ENCODE data around the gene PARD3. TPM values are rescaled to one million over a fixed set of nuclear protein-coding genes. Genes with fewer than 3 reads are reported as not detected.
A peak's percentile ranks its signal among the peaks of the same experiment; 100 is the strongest.

PARD3 gene
- total RNA-seq, 1 donor from 2014 or later = 51.2 TPM

DNA sequence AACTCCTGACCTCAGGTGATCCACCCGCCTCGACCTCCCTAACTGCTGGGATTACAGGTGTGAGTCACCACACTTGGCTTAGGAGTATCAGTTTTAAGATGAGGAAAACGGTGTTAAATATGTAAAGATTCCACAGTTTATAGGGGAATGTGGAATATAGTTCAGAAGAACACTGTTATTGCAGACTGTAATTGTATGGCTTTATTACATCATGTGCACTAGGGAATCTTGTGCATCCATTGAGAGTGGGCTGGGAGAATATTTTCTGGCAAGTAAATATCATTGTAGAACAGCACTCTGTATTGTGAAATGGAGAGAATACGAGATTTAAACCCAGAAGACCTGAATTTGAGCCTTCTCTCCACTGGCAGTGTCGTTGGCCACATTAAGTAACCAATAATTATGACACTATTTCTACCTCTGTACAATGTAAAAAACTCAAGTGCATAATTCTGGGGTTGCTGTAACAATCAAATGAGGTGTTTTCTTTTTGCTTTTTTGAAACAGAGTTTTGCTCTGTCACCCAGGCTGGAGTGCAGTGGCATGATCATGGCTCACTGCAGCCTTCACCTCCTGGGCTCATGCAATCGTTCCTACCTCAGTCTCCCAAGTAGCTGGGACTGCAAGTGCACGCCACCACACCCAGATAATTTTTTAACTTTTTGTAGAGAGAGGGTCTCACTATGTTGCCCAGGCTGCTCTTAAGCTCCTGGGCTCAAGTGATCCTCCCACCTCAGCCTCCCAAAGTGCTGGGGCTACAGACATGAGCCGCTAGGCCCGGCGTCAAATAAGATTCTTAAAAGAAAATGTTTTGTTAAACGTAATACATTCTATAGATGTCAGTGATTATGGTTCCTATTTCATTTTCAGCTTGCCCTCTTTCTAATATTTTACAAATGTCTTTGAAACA, 12.0 kb upstream of the PARD3 start:
- H3K27me3 Mint-ChIP-seq (ENCODE audit: low read depth) = no peaks in the 10 kb centered on the region
- no peak overlapping the region for H3K4me3 Mint-ChIP-seq
- no peak for TF ChIP-seq CTCF (conservative IDR thresholded peaks at IDR 0.05)
- H3K4me1 Mint-ChIP-seq = peaks cover 7% of the 10 kb centered on the region
- no peak overlapping the region for H3K27ac Mint-ChIP-seq (ENCODE audit: unreplicated experiment)
- DNase-seq (ENCODE audit: low read depth, low spot score) = no peak
- no peaks in the 10 kb centered on the region for H3K36me3 Mint-ChIP-seq (ENCODE audit: low read depth)
- H3K9me3 Mint-ChIP-seq = no peaks in the 10 kb centered on the region

DNA sequence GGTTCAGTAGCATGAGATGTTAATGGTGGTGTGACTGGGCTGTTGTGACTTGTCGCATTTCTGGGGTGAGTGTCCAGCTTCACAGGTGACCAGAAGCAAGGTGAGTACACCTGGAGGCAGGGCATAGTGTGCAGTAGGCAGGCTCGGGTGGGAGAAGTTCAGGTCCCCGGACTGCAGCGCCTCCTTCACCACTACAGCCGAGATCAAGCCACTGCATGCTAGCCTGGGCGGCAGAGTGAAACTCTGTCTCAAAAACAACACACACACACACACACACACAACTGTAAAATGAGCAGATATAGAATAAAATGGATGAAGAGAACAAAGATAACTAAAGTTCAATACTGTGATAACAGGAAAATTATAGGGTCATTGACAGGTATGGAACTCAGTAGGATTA, 11.1 kb upstream of the PARD3 start:
- no peaks in the 10 kb centered on the region for H3K27me3 Mint-ChIP-seq (ENCODE audit: low read depth)
- H3K36me3 Mint-ChIP-seq (ENCODE audit: low read depth) = no peaks in the 10 kb centered on the region
- H3K9me3 Mint-ChIP-seq = no peaks in the 10 kb centered on the region
- no peak for DNase-seq (ENCODE audit: low read depth, low spot score)
- H3K27ac Mint-ChIP-seq (ENCODE audit: unreplicated experiment) = no peak overlapping the region
- no peak for TF ChIP-seq CTCF (conservative IDR thresholded peaks at IDR 0.05)
- no peak overlapping the region for H3K4me3 Mint-ChIP-seq
- H3K4me1 Mint-ChIP-seq = peaks cover 7% of the 10 kb centered on the region

GRCh38 chr10:34825414-34825813, 10.3 kb upstream of the PARD3 start:
- no peak for DNase-seq (ENCODE audit: low read depth, low spot score)
- Mint-ChIP-seq H3K36me3 (ENCODE audit: low read depth) (no peaks in the 10 kb centered on the region), H3K27me3 (ENCODE audit: low read depth) (no peaks in the 10 kb centered on the region), H3K9me3 (no peaks in the 10 kb centered on the region), H3K4me1 (peaks cover 4% of the 10 kb centered on the region), H3K27ac (ENCODE audit: unreplicated experiment) (no peak overlapping the region), H3K4me3 (no peak overlapping the region)
- no peak for TF ChIP-seq CTCF (conservative IDR thresholded peaks at IDR 0.05)

DNA sequence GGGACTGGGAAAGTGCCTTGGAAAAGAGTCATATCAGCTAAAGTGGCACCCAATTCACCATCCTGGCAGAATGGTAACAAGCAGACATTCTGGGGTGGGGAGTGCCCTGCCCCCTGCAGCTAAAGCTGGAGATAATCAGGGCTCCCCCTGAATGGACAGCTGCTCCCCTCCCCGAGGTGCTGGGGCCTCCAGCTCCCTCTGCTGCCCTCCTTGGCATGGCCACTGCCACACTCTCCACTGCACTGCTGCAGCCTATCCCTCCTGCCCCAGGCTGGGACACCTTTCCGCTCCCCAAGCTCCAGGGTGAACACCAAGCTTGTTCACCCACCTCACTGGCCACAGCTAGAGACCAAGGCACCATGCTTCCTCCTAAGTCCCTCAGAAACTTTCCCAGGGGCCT, 9.8 kb upstream of the PARD3 start:
- H3K27me3 Mint-ChIP-seq (ENCODE audit: low read depth) = no peaks in the 10 kb centered on the region
- DNase-seq (ENCODE audit: low read depth, low spot score) = no peak

More for the DNA sequence above, 9.8 kb upstream of the PARD3 start:
- H3K9me3 Mint-ChIP-seq = no peaks in the 10 kb centered on the region
- no peaks in the 10 kb centered on the region for H3K36me3 Mint-ChIP-seq (ENCODE audit: low read depth)
- TF ChIP-seq CTCF (conservative IDR thresholded peaks at IDR 0.05) = no peak
- peak overlapping the region; percentile 9 for H3K27ac Mint-ChIP-seq (ENCODE audit: unreplicated experiment)
- H3K4me3 Mint-ChIP-seq = no peak overlapping the region
- H3K4me1 Mint-ChIP-seq = no peaks in the 10 kb centered on the region

All from neural crest cell (in vitro differentiated cells).